ENCODE data around the gene FBXO2. TPM values are rescaled to one million over a fixed set of nuclear protein-coding genes. Genes with fewer than 3 reads are reported as not detected.
A peak's percentile ranks its signal among the peaks of the same experiment; 100 is the strongest.

The FBXO2 gene
- total RNA-seq, 1 donor, result 2.0 TPM

- no peak for TF ChIP-seq CTCF (IDR thresholded peaks at IDR 0.05; ENCODE audit: insufficient read depth, low read length)
- no peak for DNase-seq (ENCODE audit: low read depth)
- no peak overlapping the region for H3K4me3 ChIP-seq (ENCODE audit: low read depth, low read length)
Observed at GRCh38 chr1:11697893-11698210, 43.6 kb upstream of the FBXO2 start.

- no peak for DNase-seq (ENCODE audit: low read depth)
- H3K4me3 ChIP-seq (ENCODE audit: low read depth, low read length), result no peak overlapping the region
- no peak for TF ChIP-seq CTCF (IDR thresholded peaks at IDR 0.05; ENCODE audit: insufficient read depth, low read length)
Observed at GRCh38 chr1:11697188-11697892, 43.1 kb upstream of the FBXO2 start.

GRCh38 chr1:11695861-11696260 is 41.6 kb upstream of the FBXO2 start:
- no peak overlapping the region for H3K4me3 ChIP-seq (ENCODE audit: low read depth, low read length)
- no peak for DNase-seq (ENCODE audit: low read depth)
- no peak for TF ChIP-seq CTCF (IDR thresholded peaks at IDR 0.05; ENCODE audit: insufficient read depth, low read length)

GRCh38 chr1:11693917-11694316 is 39.7 kb upstream of the FBXO2 start:
- no peak for DNase-seq (ENCODE audit: low read depth)
- TF ChIP-seq CTCF (IDR thresholded peaks at IDR 0.05; ENCODE audit: insufficient read depth, low read length), result no peak

GRCh38 chr1:11693024-11693590 is 38.9 kb upstream of the FBXO2 start:
- no peak overlapping the region for H3K4me3 ChIP-seq (ENCODE audit: low read depth, low read length)
- TF ChIP-seq CTCF (IDR thresholded peaks at IDR 0.05; ENCODE audit: insufficient read depth, low read length), result no peak
- peak; percentile 83 for DNase-seq (ENCODE audit: low read depth)

More at GRCh38 chr1:11693917-11694316, 39.7 kb upstream of the FBXO2 start:
- no peak overlapping the region for H3K4me3 ChIP-seq (ENCODE audit: low read depth, low read length)

GRCh38 chr1:11691928-11692711 is 37.9 kb upstream of the FBXO2 start:
- DNase-seq (ENCODE audit: low read depth), result no peak
- no peak for TF ChIP-seq CTCF (IDR thresholded peaks at IDR 0.05; ENCODE audit: insufficient read depth, low read length)
- no peak overlapping the region for H3K4me3 ChIP-seq (ENCODE audit: low read depth, low read length)
